Tongue (tissue), 3 donors: ENCODE measurements around the gene TRAPPC8. TPM values are rescaled to one million over a fixed set of nuclear protein-coding genes. Genes with fewer than 3 reads are reported as not detected.

Experiments
- DNase-seq: peaks from one replicate; pipeline ENCODE4 v3.0.0-alpha.2; 2015
- small RNA-seq: library from RNA; depleted of rRNA; stranded (forward); fragments of <200 nt; gene quantifications from one replicate; pipeline ENCODE3, GENCODE V24; 2014; ENCODE audit warnings: low replicate concordance
- total RNA-seq: library from RNA; depleted of rRNA; stranded (reverse); fragments of >200 nt; gene quantifications from one replicate; pipeline ENCODE4 v1.2.3, GENCODE V29; 2014

The TRAPPC8 gene
- total RNA-seq, 1 donor from 2014 or later: 57.1 TPM

- no peak for DNase-seq
These were observed 150.9 kb downstream of the TRAPPC8 start for GRCh38 chr18:31791817-31792579.

- no peak for DNase-seq
These were observed 153.5 kb downstream of the TRAPPC8 start for GRCh38 chr18:31789409-31789808.

GRCh38 chr18:31783059-31783458 lies 159.9 kb downstream of the TRAPPC8 start:
- no peak for DNase-seq

Small RNAs within 50 kb of the gene (small RNA-seq; reads per million reads assigned to genes)
- not detected for gene RNU6-1050P

Other genes starting within 250 kb of the TRAPPC8 start
- gene SLC25A52, start 182.2 kb downstream of the TRAPPC8 start, total RNA-seq: not detected
- gene RNF125, start 75.7 kb upstream of the TRAPPC8 start, total RNA-seq: 8.0 TPM
- gene RNF138, start 148.7 kb upstream of the TRAPPC8 start, total RNA-seq: 19.8 TPM
- gene MEP1B, start 246.9 kb upstream of the TRAPPC8 start, total RNA-seq: 0.10 TPM